Mucosa of descending colon (tissue), 3 donors: ENCODE results near the gene PDE4A. TPM values are rescaled to one million over a fixed set of nuclear protein-coding genes. Genes with fewer than 3 reads are reported as not detected.
"Not testable (repeated sequence)": the region's sequence is repeated elsewhere in the genome, so short reads cannot be mapped to it uniquely, and the experiment has no call there.

Experiments used
- ATAC-seq: fragments of 200-7000 bp; cut with Tn5 transposase; one replicate; pipeline ENCODE4 v1.9.1; 2020; ENCODE audit warnings: mild to moderate bottlenecking, moderate library complexity
- DNase-seq, 3 donors: peaks; one replicate each; pipeline ENCODE4 v3.0.0-alpha.2; 2020
- H3K36me3 ChIP-seq: fragments of 200-600 bp; one replicate; pipeline ENCODE4 v1.8.0; 2021; ENCODE audit warnings: low read depth, mild to moderate bottlenecking
- H3K4me1 ChIP-seq: fragments of 200-600 bp; one replicate; pipeline ENCODE4 v1.8.0; 2021; ENCODE audit warnings: low read depth, mild to moderate bottlenecking
- H3K4me3 ChIP-seq: fragments of 200-600 bp; one replicate; pipeline ENCODE4 v1.8.0; 2021; ENCODE audit warnings: mild to moderate bottlenecking
- H3K9me3 ChIP-seq: fragments of 200-600 bp; one replicate; pipeline ENCODE4 v1.8.0; 2021; ENCODE audit warnings: mild to moderate bottlenecking
- CTCF ChIP-seq: fragments of 200-600 bp; IDR thresholded peaks from one replicate; pipeline ENCODE4 v1.8.0; 2022; ENCODE audit warnings: antibody characterized with exemption, mild to moderate bottlenecking
- intact Hi-C, 2 donors: fragments of 100-400 bp; cut with DNase I in 1 of 2; cut with micrococcal nuclease in 1 of 2; formaldehyde crosslinking; loops; one replicate each; pipeline versions ENCODE4 v1.11.0 to v1.11.1; 2022; cut with DNase I, micrococcal nuclease
- long read RNA-seq, 2 donors: library from polyadenylated mRNA; unstranded; transcript quantifications; one replicate each; pipeline ENCODE4 v2.0.0, GENCODE V29; 2019 to 2021
- total RNA-seq, 3 donors: library from RNA; stranded (reverse); fragmentation: NEBNext Ultra II Directional in 2 of 3; extraction: Animal tissue kit (Norgen Biotek cat#: 25700) in 2 of 3; gene quantifications; one replicate each; pipeline versions ENCODE4 v1.2.1 to v1.2.4, GENCODE V29; 2021 to 2023
- donor health status: DM: no; HTN: no; CAD: no; lungs with moderate emphysema.
- donor health status: DM: no; HTN: no; CAD: no.
- donor health status: DM: no; HTN: yes; CAD: no.

The PDE4A gene
- total RNA-seq, result 10 to 100 TPM in 2 of 3 donors, 1 to 10 TPM in 1; 7.0 to 27.4 (median 14.7) TPM
- long read RNA-seq, donor 1, transcript PDE4A-201 (15 exons, 2,583 nt), result major isoform, 25 of 49 reads
- long read RNA-seq, donor 1, partial matches to known transcripts, result 11 of 49 reads
- long read RNA-seq, donor 1, other reads (novel, unspliced or antisense), result 13 of 49 reads
- long read RNA-seq, donor 2, result 0 reads

GRCh38 chr19:10420444-10421239, at the start of gene PDE4A:
PDE4A (plus strand) TSS chr19:10420538; CDS start chr19:10420765, 227 bp downstream.
- Histone ChIP-seq H3K4me1 (peaks cover 42% of the 10 kb centered on the region), H3K36me3 (no peaks in the 10 kb centered on the region), H3K4me3 (no peak within 1 kb of the TSS), H3K9me3 (no peaks in the 10 kb centered on the region)
- intact Hi-C loops, result no loop called here
- DNase-seq, result peak in 1 of 3 donors; percentile 61
- no peak for TF ChIP-seq CTCF
- no peak for ATAC-seq

DNA sequence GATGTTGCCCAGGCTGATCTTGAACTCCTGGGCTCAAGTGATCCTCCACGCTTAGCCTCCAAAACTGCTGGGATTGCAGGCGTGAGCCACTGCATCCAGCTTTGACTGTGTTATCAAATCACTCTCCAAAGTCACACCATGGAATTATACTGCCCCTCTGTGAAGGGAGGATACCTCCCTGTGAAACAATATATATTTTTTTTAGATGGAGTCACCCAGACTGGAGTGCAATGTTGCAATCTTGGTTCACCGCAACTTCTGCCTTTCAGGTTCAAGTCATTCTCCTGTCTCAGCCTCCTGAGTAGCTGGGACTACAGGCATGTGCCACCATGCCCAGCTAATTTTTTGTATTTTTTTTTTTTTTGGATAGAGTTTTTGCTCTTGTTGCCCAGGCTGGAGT, 47.6 kb upstream of the PDE4A start:
- no peak for TF ChIP-seq CTCF
- Histone ChIP-seq H3K4me1 (no peaks in the 10 kb centered on the region), H3K36me3 (no peaks in the 10 kb centered on the region), H3K4me3 (no peak overlapping the region), H3K9me3 (no peaks in the 10 kb centered on the region)
- DNase-seq (peak in 1 of 3 donors; percentile 37), ATAC-seq (no peak)
- intact Hi-C loops, result no loop called here

DNA sequence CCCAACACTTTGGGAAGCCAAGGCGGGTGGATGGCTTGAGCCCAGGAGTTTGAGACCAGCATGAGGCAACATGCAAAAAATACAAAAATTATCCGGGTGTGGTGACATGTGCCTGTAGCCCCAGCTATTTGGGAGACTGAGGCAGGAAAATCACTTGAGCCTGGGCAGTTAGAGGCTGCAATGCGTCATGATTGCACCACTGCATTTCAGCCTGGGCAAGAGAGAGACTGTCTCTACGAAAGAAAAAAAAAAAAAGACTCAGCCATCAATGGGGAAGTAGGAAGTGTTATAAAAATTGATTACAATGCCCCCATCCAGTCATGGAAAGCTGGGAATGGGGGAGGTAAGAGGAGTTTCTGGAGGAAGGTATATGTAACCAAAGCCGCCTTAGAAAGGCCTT, 45.4 kb upstream of the PDE4A start:
- no peaks in the 10 kb centered on the region for H3K36me3 ChIP-seq
- ATAC-seq, result no peak
- H3K4me3 ChIP-seq, result no peak overlapping the region
- H3K4me1 ChIP-seq, result peaks cover 8% of the 10 kb centered on the region
- DNase-seq, result no peak
- TF ChIP-seq CTCF, result no peak
- H3K9me3 ChIP-seq, result no peaks in the 10 kb centered on the region
- intact Hi-C loops, result no loop called here

DNA sequence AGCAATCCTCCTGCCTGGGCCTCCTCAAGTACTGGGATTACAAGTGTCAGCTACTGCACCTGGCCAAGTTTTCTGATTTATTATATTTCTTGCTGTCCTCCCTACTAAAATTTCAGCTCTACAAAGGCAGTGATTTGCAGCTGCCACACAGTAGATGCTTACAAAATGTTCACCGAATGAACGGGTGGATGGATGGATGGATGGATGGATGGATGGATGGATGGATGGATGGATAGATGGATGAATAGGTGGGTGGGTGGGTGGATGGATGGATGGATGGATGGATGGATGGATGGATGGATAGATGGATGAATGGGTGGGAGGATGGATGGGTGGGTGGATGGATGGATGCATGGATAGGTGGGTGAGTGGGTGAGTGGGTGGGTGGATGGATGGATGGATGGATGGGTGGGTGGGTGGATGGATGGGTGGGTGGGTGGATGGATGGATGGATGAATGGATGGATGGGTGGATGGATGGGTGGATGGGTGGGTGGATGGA, 43.1 kb upstream of the PDE4A start:
- H3K4me3 ChIP-seq, ATAC-seq, H3K4me1 ChIP-seq, H3K36me3 ChIP-seq, DNase-seq, intact Hi-C loops, H3K9me3 ChIP-seq: not testable (repeated sequence)

DNA sequence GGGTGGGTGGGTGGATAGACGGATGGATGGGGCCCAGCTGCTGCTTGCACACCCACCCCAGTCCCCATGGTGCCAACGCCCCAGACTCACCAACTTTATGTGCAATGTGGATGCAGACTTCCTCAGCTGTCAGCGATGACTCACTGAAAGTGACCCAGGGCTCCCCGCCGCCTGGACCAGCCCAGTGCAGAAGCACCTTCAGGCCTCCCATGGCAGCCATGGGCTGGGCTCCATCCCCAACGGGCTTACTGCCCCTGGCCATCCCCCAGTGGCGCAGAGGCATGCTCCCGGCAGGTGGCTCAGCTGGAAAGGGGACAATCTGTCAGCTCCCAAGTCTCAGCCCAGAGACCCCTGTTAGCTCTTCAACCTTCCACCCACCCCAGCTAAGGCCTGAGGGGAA, 42.2 kb upstream of the PDE4A start:
- Histone ChIP-seq H3K36me3 (no peaks in the 10 kb centered on the region), H3K9me3 (no peaks in the 10 kb centered on the region), H3K4me3 (no peak overlapping the region), H3K4me1 (peaks cover 8% of the 10 kb centered on the region)
- intact Hi-C loops, result no loop called here
- TF ChIP-seq CTCF, result no peak
- ATAC-seq (no peak), DNase-seq (no peak)

DNA sequence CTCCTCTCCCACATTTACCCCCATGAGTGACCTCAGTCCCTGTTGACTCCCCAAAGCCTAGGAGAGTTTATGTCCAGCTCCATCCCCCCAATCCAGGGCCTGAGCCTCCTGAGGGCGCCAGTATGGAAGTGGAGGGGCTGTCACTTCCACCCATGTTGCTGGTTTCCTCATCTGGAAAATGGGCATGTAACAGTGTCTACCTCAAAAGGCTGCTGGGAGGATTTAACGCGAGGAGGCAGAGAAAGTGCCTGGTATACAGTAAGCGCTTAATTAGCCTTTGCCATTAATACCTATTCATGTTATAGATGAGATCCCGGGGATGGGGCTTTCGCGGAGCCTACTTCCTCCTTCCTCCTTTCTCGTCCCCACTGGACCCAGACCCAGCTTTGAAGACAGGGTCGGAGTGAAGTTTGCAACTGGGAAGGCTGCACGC, 40.4 kb upstream of the PDE4A start:
- no peaks in the 10 kb centered on the region for H3K36me3 ChIP-seq
- ATAC-seq (peak; percentile 4), DNase-seq (no peak)
- H3K9me3 ChIP-seq, result no peaks in the 10 kb centered on the region
- intact Hi-C loops, result no loop called here
- H3K4me3 ChIP-seq, result peak overlapping the region; percentile 81
- H3K4me1 ChIP-seq, result peaks cover 8% of the 10 kb centered on the region
- no peak for TF ChIP-seq CTCF
